ENCODE measurements around the gene POM121.
"Not testable (repeated sequence)": the region's sequence is repeated elsewhere in the genome, so short reads cannot be mapped to it uniquely, and the experiment has no call there.

POM121 gene

DNA sequence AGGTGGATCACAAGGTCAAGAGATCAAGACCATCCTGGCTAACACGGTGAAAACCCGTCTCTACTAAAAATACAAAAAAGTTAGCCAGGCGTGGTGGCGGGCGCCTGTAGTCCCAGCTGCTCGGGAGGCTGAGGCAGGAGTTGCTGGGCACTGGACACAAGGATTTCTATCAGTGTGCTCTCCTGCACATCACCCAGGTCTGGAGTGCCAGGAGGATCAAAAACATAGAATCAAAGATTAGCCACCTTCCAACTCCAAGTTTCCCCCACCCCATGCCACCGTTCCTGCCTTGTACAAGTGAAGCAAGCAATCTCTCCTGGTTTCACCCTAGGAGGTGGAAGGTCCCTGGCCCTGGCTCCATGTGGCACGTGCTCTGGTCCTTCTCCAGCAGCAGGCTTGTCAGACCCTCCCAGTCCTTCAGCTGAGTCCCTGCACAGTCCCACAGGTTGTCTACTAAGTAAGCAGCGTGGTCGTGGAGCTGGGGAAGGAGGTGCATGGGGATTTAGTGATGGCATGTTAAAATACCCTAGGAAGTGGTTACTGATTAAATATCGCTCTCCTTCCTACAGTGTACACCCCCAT, 73.1 kb downstream of the POM121 start:
- not testable (repeated sequence) for DNase-seq (ENCODE audit: low read depth); H3K4me3 ChIP-seq (ENCODE audit: low read depth, low read length)
